Posterior cingulate gyrus (tissue), 11 donors: Measurements from ENCODE around the gene TGFBI.
"Not testable (repeated sequence)": the region's sequence is repeated elsewhere in the genome, so short reads cannot be mapped to it uniquely, and the experiment has no call there.

Experiments
- DNase-seq, 10 donors: peaks; one replicate each; pipeline versions ENCODE4 v3.0.0 to v3.0.0-alpha.2; 2020 to 2021; ENCODE audit warnings: mixed read lengths in 3 of 10
- intact Hi-C: fragments of 100-400 bp; cut with DNase I; formaldehyde crosslinking; loops from one replicate; pipeline ENCODE4 v1.15.1; 2023

TGFBI gene

DNA sequence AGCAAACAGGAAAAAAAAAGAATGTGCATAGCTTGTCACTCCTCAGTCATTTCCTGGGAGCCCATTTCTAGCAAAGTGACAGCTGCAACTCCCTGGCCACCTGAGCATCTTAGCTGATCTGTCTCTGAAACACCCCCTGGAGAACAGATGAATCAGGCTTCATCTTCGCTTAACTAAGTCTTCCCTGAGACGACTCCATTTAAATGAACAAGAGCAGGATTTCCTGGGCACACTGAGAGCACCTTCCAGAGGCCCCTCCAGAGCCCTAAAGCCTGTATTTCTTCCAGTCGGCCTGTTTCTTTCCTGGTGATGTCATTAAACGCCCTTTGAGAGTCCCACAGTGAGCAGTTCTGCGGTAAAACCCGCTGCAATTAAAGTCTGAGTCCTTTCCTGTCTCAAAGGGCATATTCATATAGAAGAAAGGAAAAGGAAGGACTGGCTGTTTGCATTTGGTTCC, 13.9 kb downstream of the TGFBI start:
- DNase-seq, result no peak
- intact Hi-C loops, result no loop called here

DNA sequence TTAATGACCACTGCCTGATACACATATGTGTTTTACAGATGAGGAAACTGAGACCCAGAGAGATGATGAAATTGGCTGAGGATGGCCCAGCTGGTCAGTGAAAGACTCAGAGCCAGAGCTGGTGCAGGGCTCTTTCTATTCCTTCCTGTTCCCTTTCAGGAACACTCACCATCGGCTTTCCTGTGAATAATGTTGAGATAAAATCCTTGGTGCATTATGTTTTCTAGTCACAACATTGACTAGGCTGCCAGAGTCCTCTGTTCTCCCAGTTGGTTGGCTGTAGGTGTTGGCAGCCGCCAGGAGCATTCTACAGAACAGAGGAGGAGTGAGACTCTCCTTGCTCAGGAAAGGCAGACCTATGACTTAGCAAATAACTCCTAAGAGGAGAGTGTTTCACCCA, 14.8 kb downstream of the TGFBI start:
- intact Hi-C loops, result no loop called here
- DNase-seq, result peak in 1 of 10 donors; percentile 24

DNA sequence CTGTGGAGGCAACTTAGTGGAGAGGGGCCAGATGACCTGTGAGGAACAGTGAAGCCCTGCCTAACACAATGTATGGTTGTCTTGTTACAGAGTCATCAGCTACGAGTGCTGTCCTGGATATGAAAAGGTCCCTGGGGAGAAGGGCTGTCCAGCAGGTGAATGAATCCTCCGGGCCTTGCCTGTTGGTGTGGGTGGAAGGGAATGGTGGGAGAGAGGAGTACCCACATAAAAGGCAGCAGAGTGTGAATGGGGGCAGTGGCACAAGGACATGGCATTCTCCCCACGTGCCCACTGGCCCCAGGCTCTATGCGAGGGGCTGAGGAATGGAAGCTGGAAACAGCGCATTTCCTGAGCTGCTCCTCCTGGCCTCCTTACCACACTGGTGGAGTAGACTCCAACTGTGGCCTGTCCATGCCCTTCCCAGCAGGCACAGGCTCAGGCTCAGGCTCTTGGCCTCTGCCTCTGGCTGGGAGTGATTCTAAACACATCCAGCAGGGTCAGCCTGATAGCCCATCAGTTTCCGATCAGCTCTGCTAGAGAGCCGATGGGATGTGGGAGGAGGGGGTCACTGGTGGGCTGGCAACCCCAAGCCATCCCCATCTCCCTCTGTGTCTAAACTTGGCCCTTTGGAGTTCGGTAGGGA, 15.3 kb downstream of the TGFBI start:
- intact Hi-C loops, result no loop called here
- DNase-seq, result no peak

DNA sequence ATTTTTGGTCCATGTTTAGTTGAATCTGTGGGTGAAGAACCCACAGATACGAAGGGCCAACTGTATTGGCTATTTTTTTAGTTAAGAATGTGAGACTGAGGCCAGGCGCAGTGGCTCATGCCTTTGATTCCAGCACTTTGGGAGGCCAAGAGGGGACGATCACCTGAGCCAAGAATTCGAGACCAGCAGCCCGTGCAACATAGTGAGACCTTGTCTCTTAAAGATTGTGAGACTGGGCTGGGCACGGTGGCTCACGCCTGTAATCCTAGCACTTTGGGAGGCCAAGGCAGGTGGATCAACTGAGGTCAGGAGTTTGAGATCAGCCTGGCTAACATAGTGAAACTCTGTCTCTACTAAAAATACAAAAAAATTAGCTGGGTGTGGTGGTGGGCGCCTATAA, 16.2 kb downstream of the TGFBI start:
- DNase-seq, result not testable (repeated sequence)

GRCh38 chr5:136046246-136046645, 17.5 kb downstream of the TGFBI start:
- DNase-seq, result no peak
- intact Hi-C loops, result no loop called here

More for the DNA sequence above, 16.2 kb downstream of the TGFBI start:
- intact Hi-C loops, result not testable (repeated sequence)

DNA sequence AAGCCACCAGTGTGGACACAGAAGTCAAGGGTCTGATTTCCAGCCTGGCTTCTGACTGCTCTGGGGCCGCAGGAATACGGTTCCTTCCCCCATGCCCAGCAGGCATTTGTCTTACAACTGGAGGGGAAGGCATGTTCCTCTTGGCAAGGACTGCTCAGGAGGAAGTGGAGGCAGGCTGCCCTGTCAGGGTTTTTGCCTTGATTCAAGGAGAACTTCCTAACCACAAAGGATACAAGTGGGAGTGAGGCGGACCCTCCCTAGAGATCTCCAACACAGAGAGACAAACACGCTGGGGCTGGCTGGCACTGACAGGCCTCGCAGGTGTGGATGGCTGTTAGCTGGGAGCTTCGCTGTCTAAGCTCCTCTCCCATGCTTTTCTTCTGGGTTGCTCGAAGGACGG, 19.1 kb downstream of the TGFBI start:
- DNase-seq, result no peak
- intact Hi-C loops, result no loop called here

GRCh38 chr5:136048966-136049365, 20.2 kb downstream of the TGFBI start:
- intact Hi-C loops, result no loop called here
- DNase-seq, result no peak

GRCh38 chr5:136051486-136052220, 22.9 kb downstream of the TGFBI start:
- no peak for DNase-seq
- intact Hi-C loops, result no loop called here

GRCh38 chr5:136052692-136053335, 24.0 kb downstream of the TGFBI start:
- intact Hi-C loops, result no loop called here

GRCh38 chr5:136053336-136054141, 24.8 kb downstream of the TGFBI start:
- intact Hi-C loops, result no loop called here
- no peak for DNase-seq

More at GRCh38 chr5:136052692-136053335, 24.0 kb downstream of the TGFBI start:
- no peak for DNase-seq

DNA sequence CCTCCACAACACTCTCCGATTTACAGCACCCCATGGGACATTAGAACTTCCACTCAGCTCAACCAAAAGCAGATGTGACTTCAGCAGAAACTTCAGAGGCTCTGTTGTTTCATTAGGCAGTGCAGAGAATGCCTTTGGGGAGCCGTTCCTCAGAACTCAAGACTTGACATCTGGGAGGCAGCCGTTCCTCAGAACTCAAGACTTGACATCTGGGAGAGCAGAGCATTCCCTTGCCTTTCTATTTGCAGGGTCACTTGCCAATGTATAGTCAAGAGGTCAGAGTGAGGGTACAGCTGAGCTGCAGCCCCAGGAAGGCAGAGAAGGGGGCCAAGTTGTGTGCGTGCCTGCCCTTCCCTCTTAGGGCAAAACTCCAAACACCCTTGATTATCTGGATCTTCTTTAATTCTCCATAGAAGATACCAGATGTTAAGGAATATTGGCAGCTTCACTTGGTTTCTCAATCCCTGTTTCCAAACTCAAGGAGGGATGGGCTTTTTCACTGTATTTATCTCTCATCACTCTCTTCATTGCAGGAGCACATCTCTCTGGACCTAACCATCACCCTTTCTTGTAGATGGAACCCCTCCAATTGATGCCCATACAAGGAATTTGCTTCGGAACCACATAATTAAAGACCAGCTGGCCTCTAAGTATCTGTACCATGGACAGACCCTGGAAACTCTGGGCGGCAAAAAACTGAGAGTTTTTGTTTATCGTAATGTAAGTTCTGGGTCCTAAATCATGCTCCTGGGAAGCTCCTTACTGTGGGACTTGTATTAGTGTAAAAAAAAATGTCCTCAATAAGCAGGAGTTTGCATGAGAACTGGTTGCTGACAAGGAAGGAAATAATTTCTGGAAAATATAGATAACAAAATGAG, 25.6 kb downstream of the TGFBI start:
- intact Hi-C loops, result no loop called here

DNA sequence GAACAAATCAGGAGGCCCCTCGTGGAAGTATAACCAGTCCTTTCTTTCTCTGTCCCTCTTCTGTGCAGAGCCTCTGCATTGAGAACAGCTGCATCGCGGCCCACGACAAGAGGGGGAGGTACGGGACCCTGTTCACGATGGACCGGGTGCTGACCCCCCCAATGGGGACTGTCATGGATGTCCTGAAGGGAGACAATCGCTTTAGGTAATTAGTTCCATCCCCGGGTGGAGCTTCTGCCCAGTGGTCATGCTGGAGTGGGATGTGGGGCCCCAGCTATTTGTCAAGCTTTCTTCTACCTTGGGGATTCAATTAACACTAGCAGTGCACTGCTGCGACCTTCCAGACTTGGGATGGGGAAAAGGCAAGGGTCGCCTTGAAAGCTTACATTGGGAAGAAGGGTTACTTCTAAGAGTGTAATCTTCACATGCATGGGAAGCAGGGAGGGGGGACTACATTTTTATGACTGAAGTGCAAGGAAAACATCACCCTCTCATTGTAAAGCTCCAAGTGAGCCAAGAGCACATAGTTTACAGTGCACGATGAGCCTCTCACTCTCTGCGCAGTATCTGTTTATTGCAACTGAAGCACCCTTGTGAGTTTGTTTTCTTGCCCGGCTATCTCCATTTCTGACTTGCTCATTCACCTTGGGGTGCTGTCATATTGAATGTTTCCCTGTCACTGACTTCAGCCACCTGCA, 27.0 kb downstream of the TGFBI start:
- intact Hi-C loops, result no loop called here

More for the DNA sequence above, 25.6 kb downstream of the TGFBI start:
- no peak for DNase-seq

GRCh38 chr5:136056336-136056735, 27.5 kb downstream of the TGFBI start:
- intact Hi-C loops, result no loop called here
- no peak for DNase-seq

More for the DNA sequence above, 27.0 kb downstream of the TGFBI start:
- DNase-seq, result no peak

- intact Hi-C loops, result no loop called here
- DNase-seq, result no peak
These were observed 28.1 kb downstream of the TGFBI start for GRCh38 chr5:136056771-136057335.

DNA sequence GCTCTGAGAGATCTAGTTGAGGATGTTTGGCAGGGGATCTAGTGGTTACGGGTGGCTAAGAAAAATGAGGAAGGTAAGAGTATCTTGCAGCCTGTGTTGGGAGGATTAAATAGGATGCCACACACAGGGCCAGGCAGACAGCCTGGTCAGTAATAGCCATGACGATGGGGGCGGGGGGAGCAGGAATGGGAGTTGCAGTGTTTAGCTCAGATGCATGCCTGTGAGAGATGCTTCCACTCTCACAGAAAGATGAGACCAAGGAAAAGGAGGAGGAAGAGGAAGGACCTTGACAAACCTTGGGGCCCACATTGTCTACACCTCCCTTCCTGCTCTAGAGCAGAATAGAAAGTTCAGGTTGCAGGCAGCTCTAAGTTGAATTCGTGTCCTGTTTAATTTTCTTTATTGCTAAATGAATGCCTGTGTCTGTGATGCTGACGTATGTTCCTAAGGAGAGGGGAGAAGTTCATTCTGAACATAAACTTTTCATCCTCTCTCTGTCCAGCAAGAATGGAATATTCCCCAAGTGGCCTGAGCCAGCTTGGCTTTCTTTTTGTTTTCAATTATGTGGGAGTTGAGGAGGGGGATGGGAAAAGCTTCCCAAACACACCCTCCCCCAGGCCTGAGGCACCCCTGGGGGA, 28.7 kb downstream of the TGFBI start:
- no peak for DNase-seq
- intact Hi-C loops, result no loop called here

DNA sequence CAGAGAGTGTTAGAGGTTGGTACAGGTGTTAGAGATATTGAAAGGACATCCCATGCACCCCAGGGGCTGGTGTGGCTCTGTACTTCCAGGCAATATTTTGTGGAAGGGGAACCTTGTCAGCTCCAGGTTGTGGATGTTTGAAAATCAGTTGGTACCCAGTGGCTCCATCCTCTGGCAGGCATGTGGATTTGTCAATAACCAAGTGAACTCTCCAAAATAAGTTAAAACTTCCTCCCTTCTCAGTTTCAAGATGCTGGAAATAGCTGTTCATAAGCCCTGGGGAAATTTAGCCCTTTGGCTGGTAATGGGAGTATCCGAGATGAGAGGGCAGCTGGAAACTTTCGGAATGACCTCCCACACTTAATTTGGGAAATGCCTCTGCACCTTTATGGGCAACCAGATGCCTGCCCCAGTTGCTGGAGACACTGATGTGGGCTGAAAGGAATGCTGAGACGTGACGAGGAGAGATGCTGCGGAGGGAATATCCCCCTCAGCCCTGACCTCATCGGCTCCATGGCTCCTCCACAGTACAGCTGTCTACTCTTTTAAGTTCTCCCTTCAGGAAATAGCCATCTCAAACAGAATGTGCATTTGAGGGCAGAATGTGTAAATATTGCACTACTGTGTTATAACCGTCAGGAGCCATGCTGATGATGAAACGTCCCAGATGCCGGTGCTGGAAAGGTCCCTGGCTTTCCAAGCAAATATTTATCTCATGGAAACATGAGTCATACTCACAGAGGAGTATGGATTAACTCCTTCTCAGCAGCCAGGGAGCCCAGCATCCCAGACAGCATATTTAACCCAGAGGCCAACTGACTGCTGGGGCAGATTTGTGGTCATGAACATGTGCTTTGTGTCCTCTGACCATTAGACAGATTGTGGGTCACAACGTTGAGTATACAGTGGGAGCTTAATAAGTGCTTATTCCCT, 29.5 kb downstream of the TGFBI start:
- intact Hi-C loops, result no loop called here
- no peak for DNase-seq

DNA sequence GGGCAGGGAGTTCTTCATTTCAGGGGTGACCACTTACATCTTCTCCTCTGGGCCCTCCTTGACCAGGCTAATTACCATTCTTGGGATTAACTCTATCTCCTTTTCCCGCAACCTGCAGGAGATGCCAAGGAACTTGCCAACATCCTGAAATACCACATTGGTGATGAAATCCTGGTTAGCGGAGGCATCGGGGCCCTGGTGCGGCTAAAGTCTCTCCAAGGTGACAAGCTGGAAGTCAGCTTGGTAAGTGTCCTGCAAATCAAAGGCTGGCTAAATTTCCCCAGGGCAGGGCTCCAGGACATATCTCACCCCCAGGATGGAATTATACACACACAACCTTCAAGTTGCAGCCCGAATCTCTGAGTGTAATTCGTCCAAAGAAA, 30.2 kb downstream of the TGFBI start:
- intact Hi-C loops, result no loop called here
- no peak for DNase-seq
